ENCODE results near the gene TMEM109.

TMEM109 gene

DNA sequence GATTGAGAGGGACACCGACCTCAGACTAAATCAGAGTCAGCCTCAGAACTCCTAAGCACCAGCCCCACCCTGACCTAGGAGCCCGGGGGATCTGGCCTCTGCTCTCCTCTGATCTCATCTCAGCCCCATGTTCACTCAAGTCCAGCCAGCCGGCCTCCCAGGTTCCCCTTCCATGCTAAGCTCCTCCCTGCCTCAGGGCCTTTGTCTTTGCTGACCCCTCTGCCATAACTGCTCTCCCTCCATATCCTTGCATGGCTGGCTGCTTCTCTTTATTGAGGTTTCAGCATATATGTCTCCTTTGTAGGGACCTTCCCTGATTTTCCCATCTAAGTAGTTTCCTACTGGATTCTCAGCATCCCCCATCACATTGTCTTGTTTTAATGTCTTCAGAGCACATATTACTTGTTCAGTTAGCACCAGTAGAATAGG, 38.8 kb downstream of the TMEM109 start:
- TF ChIP-seq, protein P1, sequence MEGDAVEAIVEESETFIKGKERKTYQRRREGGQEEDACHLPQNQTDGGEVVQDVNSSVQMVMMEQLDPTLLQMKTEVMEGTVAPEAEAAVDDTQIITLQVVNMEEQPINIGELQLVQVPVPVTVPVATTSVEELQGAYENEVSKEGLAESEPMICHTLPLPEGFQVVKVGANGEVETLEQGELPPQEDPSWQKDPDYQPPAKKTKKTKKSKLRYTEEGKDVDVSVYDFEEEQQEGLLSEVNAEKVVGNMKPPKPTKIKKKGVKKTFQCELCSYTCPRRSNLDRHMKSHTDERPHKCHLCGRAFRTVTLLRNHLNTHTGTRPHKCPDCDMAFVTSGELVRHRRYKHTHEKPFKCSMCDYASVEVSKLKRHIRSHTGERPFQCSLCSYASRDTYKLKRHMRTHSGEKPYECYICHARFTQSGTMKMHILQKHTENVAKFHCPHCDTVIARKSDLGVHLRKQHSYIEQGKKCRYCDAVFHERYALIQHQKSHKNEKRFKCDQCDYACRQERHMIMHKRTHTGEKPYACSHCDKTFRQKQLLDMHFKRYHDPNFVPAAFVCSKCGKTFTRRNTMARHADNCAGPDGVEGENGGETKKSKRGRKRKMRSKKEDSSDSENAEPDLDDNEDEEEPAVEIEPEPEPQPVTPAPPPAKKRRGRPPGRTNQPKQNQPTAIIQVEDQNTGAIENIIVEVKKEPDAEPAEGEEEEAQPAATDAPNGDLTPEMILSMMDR (IDR thresholded peaks at IDR 0.05; ENCODE audit: low read length, missing control alignments) = no peak
- H3K4me3 ChIP-seq (replicated peaks; ENCODE audit: low read depth, low read length) = no peak overlapping the region
- no peak for DNase-seq (ENCODE audit: low read depth)

DNA sequence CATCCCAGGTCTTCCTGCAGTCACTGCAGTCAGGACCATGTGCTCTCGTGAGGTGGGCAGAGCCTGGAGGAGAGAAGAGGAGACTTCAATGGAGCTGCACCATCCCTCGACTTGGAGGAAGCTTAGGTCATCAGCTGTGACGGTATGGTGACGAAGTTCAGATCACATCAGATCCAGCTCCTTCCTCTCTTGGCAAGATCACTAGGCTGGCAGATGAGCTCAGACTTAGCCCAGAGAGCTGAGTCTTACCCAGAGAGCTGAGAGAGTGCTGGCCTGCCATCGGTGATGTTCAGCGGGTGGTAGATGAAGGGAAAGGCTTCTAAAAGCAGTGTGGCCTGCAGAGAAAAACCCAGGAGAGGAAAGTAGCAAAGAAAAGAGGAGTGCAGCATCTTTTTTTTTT, 39.8 kb downstream of the TMEM109 start:
- DNase-seq (ENCODE audit: low read depth) = peak; percentile 46
- no peak overlapping the region for H3K4me3 ChIP-seq (replicated peaks; ENCODE audit: low read depth, low read length)
- TF ChIP-seq, protein P1 (IDR thresholded peaks at IDR 0.05; ENCODE audit: low read length, missing control alignments) = no peak

DNA sequence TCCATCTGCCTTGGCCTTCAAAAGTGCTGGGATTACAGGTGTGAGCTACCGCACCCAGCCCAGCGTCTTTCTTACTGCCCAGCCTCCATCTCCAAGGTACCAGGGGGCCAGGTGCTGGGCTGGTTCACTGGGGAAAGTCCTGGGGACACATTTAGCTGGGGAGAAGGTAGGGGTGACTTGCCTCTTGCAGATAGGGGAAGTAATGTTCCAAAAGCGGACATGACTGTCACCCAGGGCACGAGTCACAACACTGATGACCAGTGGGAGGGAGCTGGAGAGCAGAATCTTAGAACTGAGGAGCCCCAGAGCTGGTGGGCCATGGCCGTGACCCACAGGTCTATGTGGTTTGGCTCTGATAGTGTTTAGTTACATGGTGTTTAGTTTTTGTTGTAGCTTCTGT, 40.5 kb downstream of the TMEM109 start:
- no peak for DNase-seq (ENCODE audit: low read depth)
- TF ChIP-seq, protein P1 (IDR thresholded peaks at IDR 0.05; ENCODE audit: low read length, missing control alignments) = no peak
- H3K4me3 ChIP-seq (replicated peaks; ENCODE audit: low read depth, low read length) = no peak overlapping the region

DNA sequence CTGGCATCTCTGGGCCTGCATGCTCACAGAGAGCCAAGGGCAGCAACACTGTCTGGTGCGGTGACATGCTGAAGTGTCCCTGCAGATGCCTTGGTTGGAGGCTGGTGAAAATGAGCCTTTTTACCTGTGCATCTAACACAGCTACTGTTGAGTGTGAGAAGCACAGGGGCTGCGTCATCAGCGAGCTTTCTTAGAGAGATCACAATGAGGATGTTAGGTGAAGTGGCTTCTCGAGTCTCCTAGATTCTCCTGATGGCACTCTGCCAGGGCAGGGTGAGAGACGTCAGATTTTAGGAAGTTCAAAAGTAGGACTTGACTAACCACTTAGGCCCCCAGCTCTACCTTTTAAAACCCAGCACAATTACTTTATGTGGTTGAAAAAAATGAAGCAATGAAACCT, 41.6 kb downstream of the TMEM109 start:
- no peak overlapping the region for H3K4me3 ChIP-seq (replicated peaks; ENCODE audit: low read depth, low read length)
- no peak for DNase-seq (ENCODE audit: low read depth)
- TF ChIP-seq, protein P1 (IDR thresholded peaks at IDR 0.05; ENCODE audit: low read length, missing control alignments) = no peak

DNA sequence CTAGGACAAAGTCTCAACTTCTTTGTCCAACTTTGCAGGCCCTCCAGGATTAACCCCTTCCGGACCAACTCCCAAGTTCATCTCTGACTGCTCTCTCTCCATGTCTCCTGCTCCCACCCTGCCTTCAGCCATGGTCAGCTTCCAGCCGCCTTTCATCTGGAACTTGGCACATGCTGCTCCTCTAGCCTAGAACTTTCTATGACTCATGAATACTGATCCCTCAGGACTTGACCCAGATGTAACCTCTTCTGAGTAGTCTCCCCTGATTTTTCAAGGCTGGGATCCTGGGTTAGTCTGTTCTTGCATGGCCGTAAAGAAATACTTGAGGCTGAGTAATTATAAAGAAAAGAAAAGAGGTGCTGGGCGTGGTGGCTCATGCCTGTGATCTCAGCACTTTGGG, 43.2 kb downstream of the TMEM109 start:
- no peak overlapping the region for H3K4me3 ChIP-seq (replicated peaks; ENCODE audit: low read depth, low read length)
- peak; percentile 42 for DNase-seq (ENCODE audit: low read depth)
- TF ChIP-seq, protein P1 (IDR thresholded peaks at IDR 0.05; ENCODE audit: low read length, missing control alignments) = no peak

DNA sequence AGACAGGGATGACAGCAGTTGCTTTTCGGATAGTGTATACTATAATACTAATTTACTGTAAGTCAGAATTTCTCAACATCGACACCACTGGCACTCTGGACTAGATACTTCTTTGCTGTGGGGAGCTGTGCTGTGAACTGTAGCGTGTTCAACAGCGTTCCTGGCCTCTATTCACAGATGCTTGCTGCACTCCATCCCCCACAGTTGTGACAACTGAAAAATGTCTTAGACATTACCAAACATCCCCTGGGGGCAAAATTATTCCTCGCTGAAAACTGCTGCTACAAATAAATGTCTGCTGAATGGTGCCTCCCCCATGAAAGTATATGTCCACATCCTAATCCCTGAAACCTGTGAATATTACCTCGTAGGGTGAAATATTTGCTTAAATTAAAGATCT, 45.5 kb downstream of the TMEM109 start:
- peak; percentile 28 for DNase-seq (ENCODE audit: low read depth)
- TF ChIP-seq, protein P1 (IDR thresholded peaks at IDR 0.05; ENCODE audit: low read length, missing control alignments) = no peak
- no peak overlapping the region for H3K4me3 ChIP-seq (replicated peaks; ENCODE audit: low read depth, low read length)

DNA sequence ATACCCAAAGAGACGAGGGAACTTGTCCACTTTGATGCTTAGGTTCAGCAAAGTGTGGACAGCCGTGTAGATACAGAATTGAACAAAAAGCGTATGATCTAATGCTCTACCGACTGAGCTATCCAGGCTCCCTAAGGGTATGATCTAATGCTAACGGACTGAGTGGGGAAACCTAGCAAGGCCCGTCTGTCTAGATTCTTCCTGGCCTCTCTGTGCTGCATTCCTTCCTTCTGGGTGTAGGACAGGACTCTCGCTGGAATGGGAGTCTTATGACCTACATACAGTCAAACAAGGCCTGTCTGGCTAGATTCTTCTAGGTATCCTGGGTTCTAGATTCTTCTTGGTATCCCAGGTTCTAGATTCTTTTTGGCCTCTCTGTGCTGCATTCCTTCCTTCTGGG, 46.4 kb downstream of the TMEM109 start:
- no peak overlapping the region for H3K4me3 ChIP-seq (replicated peaks; ENCODE audit: low read depth, low read length)
- DNase-seq (ENCODE audit: low read depth) = peak; percentile 33
- TF ChIP-seq, protein P1 (IDR thresholded peaks at IDR 0.05; ENCODE audit: low read length, missing control alignments) = no peak

All from fibroblast of pulmonary artery (primary cell).